Right renal pelvis (tissue), 4 donors: ENCODE measurements around the gene PFDN5. TPM values are rescaled to one million over a fixed set of nuclear protein-coding genes. Genes with fewer than 3 reads are reported as not detected.

Source experiments
- polyA plus RNA-seq, 4 donors: library from polyadenylated mRNA; unstranded; fragments of 120-200 nt; gene quantifications; one replicate each; pipeline ENCODE4 v1.2.1, GENCODE V29; 2013; ENCODE audit not compliant: insufficient read length in 4 of 4

Gene PFDN5
- polyA plus RNA-seq, 4 donors: 642 to 677 (median 662) TPM

Other genes starting within 250 kb of the PFDN5 start
- 100 to 1,000 TPM in 3 of 4 donors, 10 to 100 TPM in 1; 89.0 to 129 (median 105) TPM for gene TNS2, start 245.5 kb upstream of the PFDN5 start, polyA plus RNA-seq
- 10 to 100 TPM; 17.7 to 21.9 (median 20.8) TPM for gene SPRYD3, start 216.2 kb upstream of the PFDN5 start, polyA plus RNA-seq
- gene IGFBP6, start 197.9 kb upstream of the PFDN5 start, polyA plus RNA-seq: 10 to 100 TPM; 11.0 to 26.8 (median 12.7) TPM
- 1 to 10 TPM; 1.1 to 2.6 (median 1.6) TPM for gene SOAT2, start 192.1 kb upstream of the PFDN5 start, polyA plus RNA-seq
- gene ZNF740, start 114.8 kb upstream of the PFDN5 start, polyA plus RNA-seq: 10 to 100 TPM; 65.7 to 81.2 (median 71.4) TPM
- 10 to 100 TPM; 34.5 to 56.4 (median 37.8) TPM for gene CSAD, start 114.6 kb upstream of the PFDN5 start, polyA plus RNA-seq
- gene ITGB7, start 88.3 kb upstream of the PFDN5 start, polyA plus RNA-seq: 1 to 10 TPM; 1.4 to 1.8 (median 1.6) TPM
- gene RARG, start 63.3 kb upstream of the PFDN5 start, polyA plus RNA-seq: 10 to 100 TPM; 30.9 to 41.5 (median 32.7) TPM
- 10 to 100 TPM in 1 of 4 donors, 1 to 10 TPM in 3; 8.9 to 11.3 (median 9.1) TPM for gene ESPL1, start 27.2 kb upstream of the PFDN5 start, polyA plus RNA-seq
- gene MYG1, start 4.2 kb downstream of the PFDN5 start, polyA plus RNA-seq: 10 to 100 TPM; 49.8 to 62.4 (median 51.0) TPM
- 10 to 100 TPM; 76.1 to 84.9 (median 79.1) TPM for gene AAAS, start 26.1 kb downstream of the PFDN5 start, polyA plus RNA-seq
- under 1 TPM; 0.14 to 0.30 (median 0.16) TPM for gene SP7, start 40.8 kb downstream of the PFDN5 start, polyA plus RNA-seq
- gene SP1, start 84.6 kb downstream of the PFDN5 start, polyA plus RNA-seq: 10 to 100 TPM; 67.0 to 85.0 (median 78.8) TPM
- gene AMHR2, start 128.3 kb downstream of the PFDN5 start, polyA plus RNA-seq: under 1 TPM; 0.21 to 0.54 (median 0.38) TPM
- gene PRR13, start 146.2 kb downstream of the PFDN5 start, polyA plus RNA-seq: 100 to 1,000 TPM; 186 to 223 (median 206) TPM
- 1,000 to 10,000 TPM; 1,030 to 1,212 (median 1,099) TPM for gene PCBP2, start 156.6 kb downstream of the PFDN5 start, polyA plus RNA-seq
- gene MAP3K12, start 203.9 kb downstream of the PFDN5 start, polyA plus RNA-seq: 10 to 100 TPM; 23.1 to 28.5 (median 24.7) TPM
- 10 to 100 TPM; 43.0 to 57.0 (median 45.7) TPM for gene TARBP2, start 205.7 kb downstream of the PFDN5 start, polyA plus RNA-seq
- gene NPFF, start 211.9 kb downstream of the PFDN5 start, polyA plus RNA-seq: 1 to 10 TPM in 1 of 4 donors, under 1 TPM in 3; 0.37 to 1.4 (median 0.59) TPM